OCI-LY7 (cell line): ENCODE measurements around the gene SLCO4A1. TPM values are rescaled to one million over a fixed set of nuclear protein-coding genes. Genes with fewer than 3 reads are reported as not detected.

Source experiments
- BruUV-seq: library from RNA; stranded (reverse); fragments of 400-500 nt; replicated peaks from 2 replicates; lab custom pipeline; 2021; lab: Mats Ljungman, UMichigan
- CTCF ChIA-PET: fragments of 300-600 bp; sonication (Branson Sonifier 250); formaldehyde crosslinking; loops from one replicate; lab custom pipeline; 2022; ENCODE audit warnings: antibody characterized with exemption; ENCODE audit not compliant: unreplicated experiment; lab: Charles Lee
- POLR2A ChIA-PET: fragments of 300-600 bp; sonication (Branson Sonifier 250); formaldehyde crosslinking; loops from one replicate; lab custom pipeline; 2022; ENCODE audit warnings: antibody characterized with exemption; lab: Charles Lee
- DNase-seq: peaks from one replicate; pipeline ENCODE4 v3.0.0-alpha.2; 2015; ENCODE audit warnings: low spot score
- H2AFZ ChIP-seq: fragments of 200-600 bp; sonication (generic), shearing (Covaris generic); 2 replicates; pipeline ENCODE4 v1.6.1; 2014; ENCODE audit warnings: mild to moderate bottlenecking, antibody characterized with exemption, low read length, moderate library complexity
- H3K27ac ChIP-seq: fragments of 200-600 bp; sonication (generic); 2 replicates; pipeline ENCODE4 v1.5.1; 2014; ENCODE audit warnings: mixed run types, low read depth, mild to moderate bottlenecking, moderate library complexity, low read length, inconsistent platforms; ENCODE audit not compliant: poor library complexity, severe bottlenecking
- H3K36me3 ChIP-seq: fragments of 200-600 bp; sonication (generic); 2 replicates; pipeline ENCODE4 v1.6.1; 2014; ENCODE audit warnings: mild to moderate bottlenecking, antibody characterized with exemption, low read length, moderate library complexity, mixed read lengths; ENCODE audit not compliant: insufficient read depth
- H3K4me1 ChIP-seq: fragments of 200-600 bp; sonication (generic); 2 replicates; pipeline ENCODE4 v1.5.1; 2014; ENCODE audit warnings: mild to moderate bottlenecking, low read length; ENCODE audit not compliant: insufficient read depth, poor library complexity, severe bottlenecking
- H3K4me2 ChIP-seq: fragments of 200-600 bp; sonication (generic); 2 replicates; pipeline ENCODE4 v1.6.1; 2014; ENCODE audit warnings: mild to moderate bottlenecking, low read length
- H3K4me3 ChIP-seq: fragments of 200-600 bp; sonication (generic); 2 replicates; pipeline ENCODE4 v1.5.1; 2014; ENCODE audit warnings: mild to moderate bottlenecking, low read depth, low read length; ENCODE audit not compliant: poor library complexity, severe bottlenecking
- H3K79me2 ChIP-seq: fragments of 200-600 bp; sonication (generic); 2 replicates; pipeline ENCODE4 v1.6.1; 2016; ENCODE audit warnings: low read depth, mild to moderate bottlenecking, low read length, moderate library complexity, mixed read lengths; ENCODE audit not compliant: insufficient read depth
- H3K9me2 ChIP-seq: fragments of 200-600 bp; sonication (generic); 2 replicates; pipeline ENCODE4 v1.6.1; 2016; ENCODE audit warnings: mild to moderate bottlenecking, low read length, mixed read lengths; ENCODE audit not compliant: insufficient read depth
- H3K9me3 ChIP-seq: fragments of 200-600 bp; sonication (generic); 2 replicates; pipeline ENCODE4 v1.6.1; 2014; ENCODE audit warnings: mild to moderate bottlenecking, mixed run types, low read length, mixed read lengths
- H4K20me1 ChIP-seq: fragments of 200-600 bp; sonication (generic); 2 replicates; pipeline ENCODE4 v1.6.1; 2014; ENCODE audit warnings: mild to moderate bottlenecking, antibody characterized with exemption, low read length, moderate library complexity, mixed read lengths; ENCODE audit not compliant: insufficient read depth
- EZH2phosphoT487 ChIP-seq: fragments of 200-600 bp; sonication (generic); IDR thresholded peaks from 2 replicates; pipeline ENCODE4 v1.6.1; 2018; ENCODE audit warnings: low read depth, borderline replicate concordance, mild to moderate bottlenecking, mixed run types, antibody characterized with exemption, low read length, moderate library complexity, mixed read lengths
- intact Hi-C: fragments of 100-400 bp; cut with micrococcal nuclease; formaldehyde crosslinking; loops from one replicate; pipeline ENCODE4 v1.10.0; 2022; ENCODE audit not compliant: unreplicated experiment
- total RNA-seq, 2 experiments: library from RNA; depleted of rRNA in 1 of 2; stranded (reverse); fragments of >200 nt in 1 of 2; shearing (Covaris generic) in 1 of 2; gene quantifications; 2 replicates each; pipeline ENCODE4 v1.2.3, GENCODE V29; 2014 to 2022
- TF ChIP-seq, protein P1 (sequence below): fragments of 200-600 bp; sonication (generic); conservative IDR thresholded peaks from 2 replicates; pipeline ENCODE4 v1.5.1; 2014; ENCODE audit warnings: mild to moderate bottlenecking, antibody characterized with exemption, low read length, moderate library complexity, mixed read lengths

The SLCO4A1 gene
- total RNA-seq, 2 experiments from 2014 or later: 34.3 to 52.4 TPM

DNA sequence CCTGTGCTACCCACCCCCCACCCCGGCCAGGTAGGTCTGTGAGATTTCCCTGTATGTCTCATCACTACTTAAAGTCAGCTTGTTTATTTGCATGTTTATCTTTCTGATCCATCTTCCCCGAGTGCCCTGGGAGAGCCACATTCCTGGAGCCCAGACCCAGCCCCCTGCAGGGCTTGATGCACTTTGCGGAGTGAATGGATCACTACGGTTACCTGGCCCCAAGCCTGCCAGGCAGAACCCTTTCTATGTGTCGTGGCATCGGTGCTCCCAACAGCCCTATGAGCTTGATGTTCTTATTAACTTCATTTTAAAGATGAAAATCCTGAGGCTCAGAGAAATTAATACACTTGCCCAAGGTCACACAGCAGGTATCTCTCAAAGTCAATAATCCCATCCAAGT lies 13.6 kb upstream of the SLCO4A1 start:
- no TSS peak for BruUV-seq
- H3K4me2 ChIP-seq: peak overlapping the region; percentile 71
- H2AFZ ChIP-seq: peak overlapping the region; percentile 43; the same call in 1 of the 2 replicates
- no peaks in the 10 kb centered on the region for H3K79me2 ChIP-seq
- H3K9me3 ChIP-seq: no peaks in the 10 kb centered on the region; the same call in 1 of the 2 replicates
- no peak for DNase-seq
- H3K4me1 ChIP-seq: peaks cover 68% of the 10 kb centered on the region
- H3K9me2 ChIP-seq: no peaks in the 10 kb centered on the region
- CTCF ChIA-PET: no interaction called here
- intact Hi-C loops: loop anchor here (1.0 kb wide), 1 partner anchor 13 kb away; no protein-coding TSS in a partner anchor
- no peaks in the 10 kb centered on the region for H4K20me1 ChIP-seq
- peak overlapping the region; percentile 79 for H3K27ac ChIP-seq
- H3K36me3 ChIP-seq: no peaks in the 10 kb centered on the region
- POLR2A ChIA-PET: interaction anchor here (0.6 to 1.9 kb wide), 3 partner anchors 10 to 362 kb away, joined by 3 to 14 read pairs (median 3); partner anchors contain the start of gene SLCO4A1
- peak overlapping the region; percentile 38 for H3K4me3 ChIP-seq
- no peak for TF ChIP-seq EZH2phosphoT487

DNA sequence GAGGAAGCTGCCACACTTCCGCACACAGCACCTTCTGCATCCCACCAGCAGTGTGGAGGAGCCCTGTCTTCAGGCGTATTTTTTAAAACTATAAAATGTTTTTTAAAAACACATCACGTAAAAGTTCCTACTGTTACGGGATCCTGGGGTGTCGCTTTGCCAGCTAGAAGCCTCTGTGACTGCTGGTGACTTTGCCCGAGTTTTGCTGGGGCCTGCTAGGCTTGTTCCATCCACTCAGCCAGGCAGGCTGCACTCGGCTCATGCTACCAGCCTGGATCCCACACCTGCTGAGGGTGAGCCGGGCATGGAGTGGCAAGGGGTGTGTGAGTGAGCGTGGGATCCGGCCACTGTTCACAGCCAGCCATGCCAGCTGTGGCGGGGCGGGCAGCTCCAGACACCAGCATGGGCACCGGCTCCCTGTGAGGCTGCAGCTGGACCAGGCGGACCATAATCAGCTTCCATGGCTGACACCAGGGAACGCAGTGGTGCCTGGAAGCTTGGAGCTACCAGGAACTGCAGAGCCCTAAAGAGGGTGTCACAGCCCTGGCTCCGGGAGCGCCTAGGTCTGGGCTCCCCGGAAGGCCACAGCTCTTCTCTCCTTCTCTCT lies 12.3 kb upstream of the SLCO4A1 start:
- no TSS peak for BruUV-seq
- Histone ChIP-seq H3K4me1 (peaks cover 55% of the 10 kb centered on the region), H3K36me3 (no peaks in the 10 kb centered on the region), H3K9me2 (no peaks in the 10 kb centered on the region), H3K4me3 (no peak overlapping the region), H3K4me2 (no peak overlapping the region), H3K9me3 (no peaks in the 10 kb centered on the region; the same call in 1 of the 2 replicates), H2AFZ (peak overlapping the region; percentile 46; the same call in 1 of the 2 replicates), H3K79me2 (no peaks in the 10 kb centered on the region), H4K20me1 (no peaks in the 10 kb centered on the region), H3K27ac (no peak overlapping the region)
- intact Hi-C loops: no loop called here
- TF ChIP-seq, protein P1, sequence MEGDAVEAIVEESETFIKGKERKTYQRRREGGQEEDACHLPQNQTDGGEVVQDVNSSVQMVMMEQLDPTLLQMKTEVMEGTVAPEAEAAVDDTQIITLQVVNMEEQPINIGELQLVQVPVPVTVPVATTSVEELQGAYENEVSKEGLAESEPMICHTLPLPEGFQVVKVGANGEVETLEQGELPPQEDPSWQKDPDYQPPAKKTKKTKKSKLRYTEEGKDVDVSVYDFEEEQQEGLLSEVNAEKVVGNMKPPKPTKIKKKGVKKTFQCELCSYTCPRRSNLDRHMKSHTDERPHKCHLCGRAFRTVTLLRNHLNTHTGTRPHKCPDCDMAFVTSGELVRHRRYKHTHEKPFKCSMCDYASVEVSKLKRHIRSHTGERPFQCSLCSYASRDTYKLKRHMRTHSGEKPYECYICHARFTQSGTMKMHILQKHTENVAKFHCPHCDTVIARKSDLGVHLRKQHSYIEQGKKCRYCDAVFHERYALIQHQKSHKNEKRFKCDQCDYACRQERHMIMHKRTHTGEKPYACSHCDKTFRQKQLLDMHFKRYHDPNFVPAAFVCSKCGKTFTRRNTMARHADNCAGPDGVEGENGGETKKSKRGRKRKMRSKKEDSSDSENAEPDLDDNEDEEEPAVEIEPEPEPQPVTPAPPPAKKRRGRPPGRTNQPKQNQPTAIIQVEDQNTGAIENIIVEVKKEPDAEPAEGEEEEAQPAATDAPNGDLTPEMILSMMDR: no peak
- no peak for TF ChIP-seq EZH2phosphoT487
- ChIA-PET POLR2A (no interaction called here), CTCF (no interaction called here)
- DNase-seq: no peak

DNA sequence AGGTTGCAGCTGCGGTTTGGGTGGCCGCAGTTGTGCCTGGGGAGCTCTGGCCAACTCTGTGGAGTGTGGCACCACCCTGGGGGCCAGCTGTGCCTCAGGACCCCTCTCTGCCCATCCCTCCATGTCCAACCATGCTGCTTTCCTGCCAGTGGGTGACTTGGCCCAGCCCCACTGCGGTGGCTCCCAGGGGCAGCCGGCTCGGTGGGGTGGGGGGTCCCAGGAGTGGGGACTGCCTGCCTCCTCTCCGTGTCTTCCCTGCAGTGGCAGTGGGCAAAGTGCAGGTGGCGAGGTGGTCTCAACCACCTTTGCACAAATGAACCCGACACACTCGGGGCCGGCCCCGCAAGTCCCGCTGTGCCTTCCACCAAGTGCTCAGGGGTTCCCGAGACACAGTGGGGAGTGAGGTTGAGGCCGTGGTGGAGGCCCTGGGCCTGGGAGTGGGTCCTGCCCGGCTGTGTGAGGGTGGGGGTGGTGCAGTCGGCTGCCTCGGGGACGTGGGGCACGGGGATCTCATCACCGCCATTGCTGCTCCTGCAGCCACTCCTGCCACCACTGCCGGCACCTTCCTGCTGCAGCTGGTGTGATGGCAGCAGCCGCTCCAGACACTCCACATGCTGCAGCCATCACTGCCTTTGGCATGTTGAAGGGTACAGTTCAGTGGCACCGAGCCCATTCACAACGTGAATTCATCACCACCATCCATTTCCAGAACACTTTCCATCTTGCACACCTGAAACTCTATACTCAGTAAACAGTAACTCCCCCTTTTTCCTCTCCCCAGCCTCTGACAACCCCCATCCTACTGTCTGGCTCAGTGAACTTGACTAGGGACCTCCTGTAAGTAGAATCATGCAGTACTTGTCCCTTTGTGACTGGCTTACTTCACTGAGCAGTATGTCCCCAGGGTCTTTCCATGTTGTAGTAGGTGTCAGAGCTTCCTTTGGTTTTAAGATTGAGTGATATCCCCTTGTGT lies 10.7 kb upstream of the SLCO4A1 start:
- no peaks in the 10 kb centered on the region for H4K20me1 ChIP-seq
- no peak for DNase-seq
- no peak overlapping the region for H3K4me2 ChIP-seq
- no TSS peak for BruUV-seq
- H3K9me3 ChIP-seq: no peaks in the 10 kb centered on the region; the same call in 1 of the 2 replicates
- POLR2A ChIA-PET: interaction anchor here (0.8 kb wide), 1 partner anchor 151 kb away, joined by 3 read pairs; no protein-coding TSS in a partner anchor
- CTCF ChIA-PET: no interaction called here
- H3K9me2 ChIP-seq: no peaks in the 10 kb centered on the region
- no peaks in the 10 kb centered on the region for H3K79me2 ChIP-seq
- peaks cover 59% of the 10 kb centered on the region for H3K4me1 ChIP-seq
- no peak overlapping the region for H3K27ac ChIP-seq
- no peaks in the 10 kb centered on the region for H3K36me3 ChIP-seq
- intact Hi-C loops: no loop called here
- no peak for TF ChIP-seq EZH2phosphoT487
- TF ChIP-seq, protein P1: no peak
- H2AFZ ChIP-seq: no peak overlapping the region
- no peak overlapping the region for H3K4me3 ChIP-seq
